HG03135 (cell line): ENCODE data around the gene GFOD1.
A peak's percentile ranks its signal among the peaks of the same experiment; 100 is the strongest.

Source experiments
- ATAC-seq: cut with Tn5 transposase; IDR thresholded peaks from one replicate; pipeline ENCODE4 v1.9.1; 2021; ENCODE audit warnings: mild to moderate bottlenecking, moderate library complexity; ENCODE audit not compliant: unreplicated experiment

Gene GFOD1

GRCh38 chr6:13427801-13428582 lies 59.4 kb downstream of the GFOD1 start:
- peak; percentile 75 for ATAC-seq

GRCh38 chr6:13427316-13427715 lies 60.1 kb downstream of the GFOD1 start:
- no peak for ATAC-seq

- ATAC-seq = no peak
Measured at GRCh38 chr6:13425943-13426931, 61.2 kb downstream of the GFOD1 start.

- ATAC-seq = no peak
Measured at GRCh38 chr6:13425270-13425873, 62.0 kb downstream of the GFOD1 start.

GRCh38 chr6:13423252-13423651 lies 64.1 kb downstream of the GFOD1 start:
- ATAC-seq = no peak

GRCh38 chr6:13422681-13423221 lies 64.6 kb downstream of the GFOD1 start:
- ATAC-seq = no peak

- ATAC-seq = no peak
Measured at GRCh38 chr6:13421425-13422059, 65.9 kb downstream of the GFOD1 start.

GRCh38 chr6:13420269-13420668 lies 67.1 kb downstream of the GFOD1 start:
- no peak for ATAC-seq

GRCh38 chr6:13419422-13420195 lies 67.8 kb downstream of the GFOD1 start:
- no peak for ATAC-seq

- ATAC-seq = no peak
Measured at GRCh38 chr6:13418844-13419243, 68.6 kb downstream of the GFOD1 start.

GRCh38 chr6:13417954-13418353 lies 69.4 kb downstream of the GFOD1 start:
- ATAC-seq = no peak

- no peak for ATAC-seq
Measured at GRCh38 chr6:13417431-13417830, 70.0 kb downstream of the GFOD1 start.

GRCh38 chr6:13415283-13415682 lies 72.1 kb downstream of the GFOD1 start:
- no peak for ATAC-seq

- no peak for ATAC-seq
Measured at GRCh38 chr6:13413900-13414555, 73.4 kb downstream of the GFOD1 start.

GRCh38 chr6:13413466-13413862 lies 73.9 kb downstream of the GFOD1 start:
- ATAC-seq = no peak

GRCh38 chr6:13412639-13413465 lies 74.5 kb downstream of the GFOD1 start:
- no peak for ATAC-seq

- ATAC-seq = no peak
Measured at GRCh38 chr6:13412211-13412610, 75.2 kb downstream of the GFOD1 start.

GRCh38 chr6:13411484-13411883 lies 75.9 kb downstream of the GFOD1 start:
- no peak for ATAC-seq
